Measurements from ENCODE around the gene KCTD3. TPM values are rescaled to one million over a fixed set of nuclear protein-coding genes. Genes with fewer than 3 reads are reported as not detected.

KCTD3 gene
- total and polyA plus RNA-seq, 2 experiments from 2014 or later, result 34.0 to 40.8 TPM

DNA sequence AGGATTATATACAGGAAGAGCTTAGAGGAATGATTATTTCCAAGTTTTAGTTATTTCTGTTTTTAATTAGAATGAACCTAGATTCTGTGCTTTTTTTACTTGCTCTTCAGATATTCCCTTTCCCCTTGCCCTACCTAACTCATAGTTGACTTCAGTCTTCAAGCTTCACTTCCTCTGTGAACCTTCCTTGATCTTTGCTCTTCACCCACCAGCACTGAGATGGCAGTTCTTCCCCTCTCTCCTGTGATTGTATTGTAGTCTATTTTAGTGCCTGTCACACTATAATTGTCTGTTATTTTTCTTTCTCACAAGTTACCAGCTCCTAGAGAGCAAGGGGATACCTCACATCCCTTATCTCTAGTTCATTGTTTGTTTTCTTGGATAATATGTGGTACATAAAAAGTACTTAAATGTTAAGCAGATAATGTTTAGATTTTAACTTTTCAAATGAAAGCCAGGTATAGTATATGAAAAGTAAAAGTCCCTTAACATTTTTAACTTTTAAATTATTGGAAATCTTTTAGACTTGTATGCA is 33.2 kb downstream of the KCTD3 start:
- peaks cover 18% of the 10 kb centered on the region for H3K4me1 ChIP-seq (ENCODE audit: low read depth)
- no peaks in the 10 kb centered on the region for H3K27me3 ChIP-seq
- TF ChIP-seq, protein P1, sequence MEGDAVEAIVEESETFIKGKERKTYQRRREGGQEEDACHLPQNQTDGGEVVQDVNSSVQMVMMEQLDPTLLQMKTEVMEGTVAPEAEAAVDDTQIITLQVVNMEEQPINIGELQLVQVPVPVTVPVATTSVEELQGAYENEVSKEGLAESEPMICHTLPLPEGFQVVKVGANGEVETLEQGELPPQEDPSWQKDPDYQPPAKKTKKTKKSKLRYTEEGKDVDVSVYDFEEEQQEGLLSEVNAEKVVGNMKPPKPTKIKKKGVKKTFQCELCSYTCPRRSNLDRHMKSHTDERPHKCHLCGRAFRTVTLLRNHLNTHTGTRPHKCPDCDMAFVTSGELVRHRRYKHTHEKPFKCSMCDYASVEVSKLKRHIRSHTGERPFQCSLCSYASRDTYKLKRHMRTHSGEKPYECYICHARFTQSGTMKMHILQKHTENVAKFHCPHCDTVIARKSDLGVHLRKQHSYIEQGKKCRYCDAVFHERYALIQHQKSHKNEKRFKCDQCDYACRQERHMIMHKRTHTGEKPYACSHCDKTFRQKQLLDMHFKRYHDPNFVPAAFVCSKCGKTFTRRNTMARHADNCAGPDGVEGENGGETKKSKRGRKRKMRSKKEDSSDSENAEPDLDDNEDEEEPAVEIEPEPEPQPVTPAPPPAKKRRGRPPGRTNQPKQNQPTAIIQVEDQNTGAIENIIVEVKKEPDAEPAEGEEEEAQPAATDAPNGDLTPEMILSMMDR (IDR thresholded peaks at IDR 0.05; ENCODE audit: low read depth, low read length), result no peak
- H3K36me3 ChIP-seq, result peaks cover 21% of the 10 kb centered on the region
- H3K9me3 ChIP-seq (ENCODE audit: low read depth), result no peaks in the 10 kb centered on the region
- no peak overlapping the region for H3K4me3 ChIP-seq
- DNase-seq (ENCODE audit: low read depth in 1 of 2, low spot score in 1 of 2), result no peak
- H3K27ac ChIP-seq, result peak overlapping the region; percentile 82

DNA sequence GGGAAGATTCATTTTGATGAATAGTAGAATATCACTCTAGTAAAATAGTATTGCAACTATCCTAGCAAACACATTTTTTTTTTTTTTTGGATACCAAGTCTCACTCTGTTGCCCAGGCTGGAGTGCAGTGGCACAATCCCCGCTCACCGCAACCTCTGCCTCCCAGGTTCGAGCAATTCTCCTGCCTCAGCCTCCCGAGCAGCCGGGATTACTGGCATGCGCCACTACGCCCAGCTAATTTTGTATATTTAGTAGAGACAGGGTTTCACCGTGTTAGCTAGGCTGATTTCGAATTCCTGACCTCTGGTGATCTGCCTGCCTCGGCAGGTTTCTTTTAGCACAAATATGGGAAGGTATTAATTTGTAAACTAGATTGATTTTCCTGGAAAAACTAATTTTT is 33.8 kb downstream of the KCTD3 start:
- TF ChIP-seq, protein P1 (IDR thresholded peaks at IDR 0.05; ENCODE audit: low read depth, low read length), result no peak
- Histone ChIP-seq H3K9me3 (ENCODE audit: low read depth) (no peaks in the 10 kb centered on the region), H3K4me1 (ENCODE audit: low read depth) (peaks cover 15% of the 10 kb centered on the region), H3K27me3 (no peaks in the 10 kb centered on the region), H3K27ac (peak overlapping the region; percentile 82), H3K4me3 (no peak overlapping the region), H3K36me3 (peaks cover 21% of the 10 kb centered on the region)
- DNase-seq (ENCODE audit: low read depth in 1 of 2, low spot score in 1 of 2), result no peak

DNA sequence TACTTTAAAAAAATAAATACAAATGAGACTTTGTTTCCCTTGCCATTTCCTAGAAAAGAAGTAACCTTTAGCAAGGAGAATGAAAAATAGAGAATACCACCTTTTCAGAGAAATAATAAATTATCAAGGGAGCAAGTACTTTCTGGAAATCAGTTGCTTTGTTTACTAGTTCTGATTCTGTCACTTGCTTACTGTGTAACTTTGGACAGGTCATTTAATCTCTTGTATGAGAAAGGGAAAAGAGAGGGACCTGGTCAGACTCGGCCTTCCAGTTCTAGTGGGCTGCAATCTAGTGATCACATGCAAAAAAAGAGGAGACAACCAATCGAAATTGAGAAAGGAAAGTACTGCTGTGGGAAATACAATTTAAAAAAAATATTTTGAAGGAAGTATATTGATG is 34.2 kb downstream of the KCTD3 start:
- Histone ChIP-seq H3K4me1 (ENCODE audit: low read depth) (peaks cover 15% of the 10 kb centered on the region), H3K9me3 (ENCODE audit: low read depth) (no peaks in the 10 kb centered on the region), H3K4me3 (no peak overlapping the region), H3K36me3 (peaks cover 21% of the 10 kb centered on the region), H3K27ac (no peak overlapping the region), H3K27me3 (no peaks in the 10 kb centered on the region)
- DNase-seq (ENCODE audit: low read depth in 1 of 2, low spot score in 1 of 2), result no peak
- TF ChIP-seq, protein P1 (IDR thresholded peaks at IDR 0.05; ENCODE audit: low read depth, low read length), result no peak

DNA sequence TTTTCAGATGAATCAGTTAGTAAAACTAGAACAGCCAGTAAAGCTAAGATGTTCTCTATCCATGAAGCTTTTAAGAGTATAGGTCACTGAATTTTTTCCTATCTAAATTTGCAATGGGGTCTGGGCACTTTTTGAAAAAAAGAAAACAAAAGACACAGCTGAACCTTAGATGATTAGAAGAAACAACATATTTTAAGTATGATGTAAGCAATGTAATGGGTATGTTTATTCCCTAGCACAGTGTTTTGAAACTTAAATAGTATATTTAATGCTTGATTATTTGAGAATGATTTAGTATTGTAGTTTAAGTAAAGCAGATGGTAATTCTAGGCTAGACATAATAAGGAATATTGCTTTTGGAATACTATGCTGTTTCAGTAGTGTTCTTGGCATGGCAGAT is 36.2 kb downstream of the KCTD3 start:
- Histone ChIP-seq H3K27ac (no peak overlapping the region), H3K9me3 (ENCODE audit: low read depth) (no peaks in the 10 kb centered on the region), H3K27me3 (no peaks in the 10 kb centered on the region), H3K4me3 (no peak overlapping the region), H3K4me1 (ENCODE audit: low read depth) (peaks cover 16% of the 10 kb centered on the region), H3K36me3 (peaks cover 14% of the 10 kb centered on the region)
- TF ChIP-seq, protein P1 (IDR thresholded peaks at IDR 0.05; ENCODE audit: low read depth, low read length), result no peak
- no peak for DNase-seq (ENCODE audit: low read depth in 1 of 2, low spot score in 1 of 2)

DNA sequence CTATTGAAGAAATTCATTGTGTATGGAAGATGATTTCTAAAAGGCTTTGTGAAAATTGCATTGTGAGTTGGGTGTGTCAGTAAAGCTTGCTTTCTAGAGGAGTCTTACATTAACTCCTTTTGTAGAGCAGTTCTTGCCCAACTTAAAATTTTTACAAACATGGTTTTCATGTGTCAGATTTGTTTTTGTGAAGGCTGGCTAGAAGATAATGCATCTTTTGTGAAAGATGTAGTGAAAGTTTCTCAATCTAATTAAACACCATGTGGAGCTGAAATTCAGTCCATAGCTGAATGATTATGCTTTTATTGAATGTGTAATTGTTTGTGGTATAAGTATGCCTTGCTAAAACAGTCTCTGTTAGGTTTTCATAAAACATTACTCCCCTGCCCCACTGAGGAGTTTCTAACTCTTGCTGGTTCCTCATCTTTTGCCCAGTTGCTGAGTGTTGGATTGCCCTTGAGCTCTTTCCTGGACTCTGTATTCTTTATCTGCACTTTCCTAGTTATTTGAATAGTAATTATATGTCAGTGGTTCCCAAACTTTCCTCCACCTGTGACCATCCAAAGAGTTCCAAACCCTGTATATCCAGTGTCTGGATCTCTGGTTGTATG is 38.0 kb downstream of the KCTD3 start:
- Histone ChIP-seq H3K9me3 (ENCODE audit: low read depth) (no peaks in the 10 kb centered on the region), H3K4me3 (no peak overlapping the region), H3K27ac (no peak overlapping the region), H3K4me1 (ENCODE audit: low read depth) (peaks cover 16% of the 10 kb centered on the region), H3K27me3 (no peaks in the 10 kb centered on the region), H3K36me3 (peaks cover 14% of the 10 kb centered on the region)
- peak in 1 of 2 donors; percentile 22 for DNase-seq (ENCODE audit: low read depth in 1 of 2, low spot score in 1 of 2)
- TF ChIP-seq, protein P1 (IDR thresholded peaks at IDR 0.05; ENCODE audit: low read depth, low read length), result no peak
